CD8-positive, alpha-beta memory T cell (primary cell): ENCODE measurements around the gene ZNF579. TPM values are rescaled to one million over a fixed set of nuclear protein-coding genes. Genes with fewer than 3 reads are reported as not detected.

ENCODE experiments used
- CTCF ChIA-PET: fragments of 350-600 bp; sonication (Branson Sonifier 250); formaldehyde crosslinking; loops from one replicate; lab custom pipeline; 2021; ENCODE audit warnings: antibody characterized with exemption; lab: Charles Lee
- POLR2A ChIA-PET: fragments of 350-600 bp; sonication (Branson Sonifier 250); formaldehyde crosslinking; loops from one replicate; lab custom pipeline; 2021; ENCODE audit warnings: antibody characterized with exemption; lab: Charles Lee
- DNase-seq, 5 donors: peaks; one replicate each; pipeline versions ENCODE4 v3.0.0 to v3.0.0-alpha.2; 2020 to 2022; ENCODE audit warnings: mixed read lengths in 1 of 5
- H3K27ac ChIP-seq: one replicate; pipeline ENCODE4 v1.7.0; 2013; ENCODE audit warnings: low read depth, mild to moderate bottlenecking, low read length, moderate library complexity
- H3K27me3 ChIP-seq: 2 replicates; pipeline ENCODE4 v1.7.0; 2013; ENCODE audit warnings: low read length, mild to moderate bottlenecking; ENCODE audit not compliant: insufficient read depth, poor library complexity, severe bottlenecking
- H3K36me3 ChIP-seq: 2 replicates; pipeline ENCODE4 v1.7.0; 2013; ENCODE audit warnings: mild to moderate bottlenecking, low read length, moderate library complexity; ENCODE audit not compliant: insufficient read depth
- H3K4me1 ChIP-seq: 2 replicates; pipeline ENCODE4 v1.7.0; 2013; ENCODE audit warnings: mild to moderate bottlenecking, low read length, moderate library complexity; ENCODE audit not compliant: insufficient read depth
- H3K4me3 ChIP-seq: 2 replicates; pipeline ENCODE4 v1.7.0; 2013; ENCODE audit warnings: mild to moderate bottlenecking, low read length
- H3K9me3 ChIP-seq: 2 replicates; pipeline ENCODE4 v1.7.0; 2013; ENCODE audit warnings: mild to moderate bottlenecking, low read length
- H3K27ac Mint-ChIP-seq, 8 donors: one replicate each; pipeline ENCODE4 v1.8.0; 2020 to 2021; ENCODE audit warnings: mixed read lengths in 8 of 8, mild to moderate bottlenecking in 6 of 8, inconsistent platforms in 3 of 8, moderate library complexity in 3 of 8
- H3K27me3 Mint-ChIP-seq, 2 donors: one replicate each; pipeline ENCODE4 v1.8.0; 2020 to 2021; ENCODE audit warnings: mixed read lengths in 2 of 2, mild to moderate bottlenecking in 1 of 2, moderate library complexity in 1 of 2
- H3K36me3 Mint-ChIP-seq, 3 donors: one replicate each; pipeline ENCODE4 v1.8.0; 2020 to 2021; ENCODE audit warnings: mixed read lengths in 3 of 3, inconsistent platforms in 1 of 3, mild to moderate bottlenecking in 1 of 3
- H3K4me1 Mint-ChIP-seq, 3 donors: one replicate each; pipeline ENCODE4 v1.8.0; 2020 to 2021; ENCODE audit warnings: mixed read lengths in 3 of 3, inconsistent platforms in 1 of 3, mild to moderate bottlenecking in 1 of 3
- H3K4me3 Mint-ChIP-seq, 7 donors: one replicate each; pipeline ENCODE4 v1.8.0; 2020 to 2021; ENCODE audit warnings: mixed read lengths in 7 of 7, mild to moderate bottlenecking in 6 of 7, moderate library complexity in 4 of 7, inconsistent platforms in 2 of 7
- H3K9me3 Mint-ChIP-seq, 5 donors: one replicate each; pipeline ENCODE4 v1.8.0; 2020 to 2022; ENCODE audit warnings: mixed read lengths in 5 of 5, mild to moderate bottlenecking in 3 of 5, moderate library complexity in 2 of 5, inconsistent platforms in 1 of 5
- polyA plus RNA-seq: library from polyadenylated mRNA; unstranded; fragments of 300-500 nt; fragmentation: Illumina TruSeq; gene quantifications from one replicate; pipeline ENCODE4 v1.2.3, GENCODE V29; 2021
- total RNA-seq, 2 experiments: library from RNA; stranded (reverse); gene quantifications; one replicate each; pipeline ENCODE4 v1.2.3, GENCODE V29; 2021

The ZNF579 gene
- total and polyA plus RNA-seq, 3 experiments from 2014 or later, result 0.35 to 6.6 (median 6.0) TPM

- Mint-ChIP-seq H3K9me3 (peaks cover 0 to 8% (median 0%) of the 10 kb centered on the region in 5 donors), H3K4me1 (no peaks in the 10 kb centered on the region), H3K4me3 (no peak overlapping the region), H3K27me3 (peaks cover 24 to 33% of the 10 kb centered on the region in 2 donors), H3K36me3 (no peaks in the 10 kb centered on the region), H3K27ac (peak overlapping the region in 1 of 8 donors; percentile 58)
- ChIA-PET POLR2A (no interaction called here), CTCF (no interaction called here)
- no peaks in the 10 kb centered on the region for H3K36me3 ChIP-seq
- H3K27me3 ChIP-seq, result no peaks in the 10 kb centered on the region
- no peak overlapping the region for H3K4me3 ChIP-seq
- H3K4me1 ChIP-seq, result no peaks in the 10 kb centered on the region
- H3K9me3 ChIP-seq, result no peaks in the 10 kb centered on the region
- no peak overlapping the region for H3K27ac ChIP-seq
- no peak for DNase-seq
Measured at GRCh38 chr19:55563261-55563690, 17.4 kb downstream of the ZNF579 start.

- Mint-ChIP-seq H3K27me3 (peaks cover 22 to 25% of the 10 kb centered on the region in 2 donors), H3K9me3 (peaks cover 0 to 8% (median 0%) of the 10 kb centered on the region in 5 donors), H3K36me3 (no peaks in the 10 kb centered on the region), H3K4me1 (no peaks in the 10 kb centered on the region), H3K4me3 (no peak overlapping the region), H3K27ac (no peak overlapping the region)
- H3K27ac ChIP-seq, result no peak overlapping the region
- no peaks in the 10 kb centered on the region for H3K27me3 ChIP-seq
- POLR2A ChIA-PET, result no interaction called here
- H3K4me1 ChIP-seq, result no peaks in the 10 kb centered on the region
- H3K4me3 ChIP-seq, result no peak overlapping the region
- DNase-seq, result no peak
- H3K36me3 ChIP-seq, result no peaks in the 10 kb centered on the region
- no peaks in the 10 kb centered on the region for H3K9me3 ChIP-seq
- CTCF ChIA-PET, result no interaction called here
Measured at GRCh38 chr19:55559684-55560083, 21.0 kb downstream of the ZNF579 start.

- Mint-ChIP-seq H3K4me1 (no peaks in the 10 kb centered on the region), H3K4me3 (no peak overlapping the region), H3K27ac (no peak overlapping the region), H3K36me3 (no peaks in the 10 kb centered on the region), H3K9me3 (no peaks in the 10 kb centered on the region), H3K27me3 (peaks cover 12 to 27% of the 10 kb centered on the region in 2 donors)
- POLR2A ChIA-PET, result no interaction called here
- H3K27ac ChIP-seq, result no peak overlapping the region
- CTCF ChIA-PET, result no interaction called here
- DNase-seq, result peak in 1 of 5 donors; percentile 8
- H3K36me3 ChIP-seq, result no peaks in the 10 kb centered on the region
- H3K4me3 ChIP-seq, result no peak overlapping the region
- no peaks in the 10 kb centered on the region for H3K9me3 ChIP-seq
- no peaks in the 10 kb centered on the region for H3K4me1 ChIP-seq
- no peaks in the 10 kb centered on the region for H3K27me3 ChIP-seq
Measured at GRCh38 chr19:55554741-55555152, 25.9 kb downstream of the ZNF579 start.

- Mint-ChIP-seq H3K27me3 (peaks cover 10 to 26% of the 10 kb centered on the region in 2 donors), H3K4me1 (no peaks in the 10 kb centered on the region), H3K4me3 (no peak overlapping the region), H3K36me3 (no peaks in the 10 kb centered on the region), H3K27ac (no peak overlapping the region), H3K9me3 (no peaks in the 10 kb centered on the region)
- no peak overlapping the region for H3K27ac ChIP-seq
- H3K4me1 ChIP-seq, result no peaks in the 10 kb centered on the region
- ChIA-PET CTCF (no interaction called here), POLR2A (no interaction called here)
- peak in 1 of 5 donors; percentile 13 for DNase-seq
- no peaks in the 10 kb centered on the region for H3K9me3 ChIP-seq
- H3K36me3 ChIP-seq, result no peaks in the 10 kb centered on the region
- H3K27me3 ChIP-seq, result no peaks in the 10 kb centered on the region
- H3K4me3 ChIP-seq, result no peak overlapping the region
Measured at GRCh38 chr19:55554302-55554701, 26.3 kb downstream of the ZNF579 start.

- Histone ChIP-seq H3K4me1 (no peaks in the 10 kb centered on the region), H3K27ac (no peak overlapping the region), H3K4me3 (no peak overlapping the region), H3K36me3 (no peaks in the 10 kb centered on the region), H3K27me3 (no peaks in the 10 kb centered on the region), H3K9me3 (no peaks in the 10 kb centered on the region)
- ChIA-PET CTCF (interaction anchor here (0.6 kb wide), 1 partner anchor 108 kb away, joined by 3 read pairs; no protein-coding TSS in a partner anchor), POLR2A (no interaction called here)
- no peaks in the 10 kb centered on the region for H3K36me3 Mint-ChIP-seq
- H3K9me3 Mint-ChIP-seq, result no peaks in the 10 kb centered on the region
- H3K4me3 Mint-ChIP-seq, result no peak overlapping the region
- H3K27ac Mint-ChIP-seq, result no peak overlapping the region
- H3K27me3 Mint-ChIP-seq, result peaks cover 12 to 25% of the 10 kb centered on the region in 2 donors
- peak in 1 of 5 donors; percentile 23 for DNase-seq
- H3K4me1 Mint-ChIP-seq, result no peaks in the 10 kb centered on the region
Measured at GRCh38 chr19:55553217-55554182, 27.1 kb downstream of the ZNF579 start.

GRCh38 chr19:55552620-55553019, 28.0 kb downstream of the ZNF579 start:
- no peaks in the 10 kb centered on the region for H3K9me3 ChIP-seq
- H3K27me3 ChIP-seq, result no peaks in the 10 kb centered on the region
- no peaks in the 10 kb centered on the region for H3K36me3 ChIP-seq
- peak in 1 of 5 donors; percentile 28 for DNase-seq
- H3K4me1 Mint-ChIP-seq, result no peaks in the 10 kb centered on the region
- ChIA-PET POLR2A (no interaction called here), CTCF (interaction anchor here (0.6 to 1.1 kb wide), 2 partner anchors 107 to 411 kb away, joined by 3 read pairs; no protein-coding TSS in a partner anchor)
- H3K27me3 Mint-ChIP-seq, result peaks cover 12 to 33% of the 10 kb centered on the region in 2 donors
- no peak overlapping the region for H3K27ac Mint-ChIP-seq
- H3K4me3 ChIP-seq, result no peak overlapping the region
- H3K27ac ChIP-seq, result no peak overlapping the region
- H3K4me1 ChIP-seq, result no peaks in the 10 kb centered on the region
- H3K4me3 Mint-ChIP-seq, result no peak overlapping the region
- no peaks in the 10 kb centered on the region for H3K36me3 Mint-ChIP-seq
- no peaks in the 10 kb centered on the region for H3K9me3 Mint-ChIP-seq

GRCh38 chr19:55552206-55552605, 28.4 kb downstream of the ZNF579 start:
- H3K27me3 ChIP-seq, result no peaks in the 10 kb centered on the region
- Mint-ChIP-seq H3K9me3 (no peaks in the 10 kb centered on the region), H3K36me3 (no peaks in the 10 kb centered on the region), H3K27me3 (peaks cover 13 to 37% of the 10 kb centered on the region in 2 donors), H3K4me1 (no peaks in the 10 kb centered on the region), H3K27ac (no peak overlapping the region), H3K4me3 (no peak overlapping the region)
- CTCF ChIA-PET, result interaction anchor here (1.1 kb wide), 1 partner anchor 411 kb away, joined by 3 read pairs; no protein-coding TSS in a partner anchor
- POLR2A ChIA-PET, result no interaction called here
- H3K9me3 ChIP-seq, result no peaks in the 10 kb centered on the region
- no peaks in the 10 kb centered on the region for H3K36me3 ChIP-seq
- no peak overlapping the region for H3K27ac ChIP-seq
- H3K4me3 ChIP-seq, result no peak overlapping the region
- no peaks in the 10 kb centered on the region for H3K4me1 ChIP-seq
- DNase-seq, result no peak

GRCh38 chr19:55550321-55550650, 30.4 kb downstream of the ZNF579 start:
- H3K9me3 Mint-ChIP-seq, result no peaks in the 10 kb centered on the region

More at GRCh38 chr19:55550321-55550650, 30.4 kb downstream of the ZNF579 start:
- Histone ChIP-seq H3K9me3 (no peaks in the 10 kb centered on the region), H3K36me3 (no peaks in the 10 kb centered on the region), H3K27me3 (no peaks in the 10 kb centered on the region), H3K27ac (no peak overlapping the region), H3K4me3 (no peak overlapping the region), H3K4me1 (no peaks in the 10 kb centered on the region)
- Mint-ChIP-seq H3K4me3 (no peak overlapping the region), H3K27ac (no peak overlapping the region), H3K36me3 (no peaks in the 10 kb centered on the region), H3K27me3 (peaks cover 13 to 47% of the 10 kb centered on the region in 2 donors), H3K4me1 (no peaks in the 10 kb centered on the region)
- CTCF ChIA-PET, result no interaction called here
- DNase-seq, result no peak
- POLR2A ChIA-PET, result no interaction called here
